Measurements from ENCODE around the gene TEKT5.

DNA sequence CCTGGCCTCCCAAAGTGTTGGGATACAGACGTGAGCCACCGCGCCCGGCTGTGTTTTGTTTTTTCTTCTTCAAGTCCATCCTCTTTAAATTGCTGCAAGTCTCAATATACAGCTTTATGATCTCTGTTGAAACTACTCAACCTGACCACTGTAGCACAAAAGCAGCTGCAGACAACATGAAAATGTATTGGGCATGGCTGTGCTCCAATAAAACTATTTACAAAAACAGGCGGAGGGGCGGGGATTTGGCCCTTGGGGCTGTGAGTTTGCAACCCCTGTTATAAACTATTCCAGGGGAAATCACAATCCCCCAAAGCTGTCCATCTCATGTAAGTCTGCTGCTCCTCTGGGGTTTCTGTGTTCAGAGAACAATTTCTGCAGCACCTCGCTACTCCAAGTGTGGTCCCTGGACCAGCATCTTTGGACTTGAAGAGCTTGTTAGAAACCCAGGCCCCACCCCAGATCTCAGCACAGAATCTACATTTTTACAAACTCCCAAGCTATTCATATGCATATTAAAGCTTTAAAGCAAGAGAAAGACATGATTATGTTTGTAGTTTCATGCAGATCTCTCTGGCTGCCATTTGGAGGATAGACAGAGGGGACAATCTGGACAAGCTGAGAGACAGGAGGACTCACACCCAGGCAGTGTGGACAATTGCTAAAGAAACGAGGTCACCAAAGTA, 33.6 kb downstream of the TEKT5 start:
- no peak for TF ChIP-seq CTCF (IDR thresholded peaks at IDR 0.05)
- no peak for TF ChIP-seq POLR2A (IDR thresholded peaks at IDR 0.05)

All from lower leg skin (tissue), 3 donors.